Stimulated activated CD8-positive, alpha-beta memory T cell treated with anti-CD3 and anti-CD28 coated beads, Interleukin-2, amount 100 ng/mL, for 1 hour (primary cell): ENCODE results near the gene PDGFRA.

Source experiments
- DNase-seq, 2 donors: peaks; one replicate each; pipeline ENCODE4 v3.0.0-alpha.2; 2020; ENCODE audit warnings: low read depth in 2 of 2

PDGFRA gene

DNA sequence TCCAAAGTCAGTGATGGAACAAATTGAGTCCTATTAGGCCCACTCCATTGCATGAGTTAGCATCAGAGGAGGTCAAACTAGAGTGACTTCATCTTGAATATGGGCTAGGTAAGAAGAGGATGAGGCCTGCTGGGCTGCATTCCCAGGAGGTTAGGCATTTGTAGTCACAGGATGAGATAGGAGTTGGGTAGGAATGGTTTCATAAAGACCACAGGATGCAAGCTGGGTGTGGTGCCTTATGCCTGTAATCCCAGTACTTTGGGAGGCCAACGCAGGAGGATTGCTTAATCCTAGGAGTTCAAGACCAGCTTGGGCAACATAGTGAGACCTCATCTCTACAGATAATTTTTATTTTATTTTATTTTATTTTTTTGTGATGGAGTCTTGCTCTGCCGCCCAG lies 26.8 kb downstream of the PDGFRA start:
- no peak for DNase-seq

DNA sequence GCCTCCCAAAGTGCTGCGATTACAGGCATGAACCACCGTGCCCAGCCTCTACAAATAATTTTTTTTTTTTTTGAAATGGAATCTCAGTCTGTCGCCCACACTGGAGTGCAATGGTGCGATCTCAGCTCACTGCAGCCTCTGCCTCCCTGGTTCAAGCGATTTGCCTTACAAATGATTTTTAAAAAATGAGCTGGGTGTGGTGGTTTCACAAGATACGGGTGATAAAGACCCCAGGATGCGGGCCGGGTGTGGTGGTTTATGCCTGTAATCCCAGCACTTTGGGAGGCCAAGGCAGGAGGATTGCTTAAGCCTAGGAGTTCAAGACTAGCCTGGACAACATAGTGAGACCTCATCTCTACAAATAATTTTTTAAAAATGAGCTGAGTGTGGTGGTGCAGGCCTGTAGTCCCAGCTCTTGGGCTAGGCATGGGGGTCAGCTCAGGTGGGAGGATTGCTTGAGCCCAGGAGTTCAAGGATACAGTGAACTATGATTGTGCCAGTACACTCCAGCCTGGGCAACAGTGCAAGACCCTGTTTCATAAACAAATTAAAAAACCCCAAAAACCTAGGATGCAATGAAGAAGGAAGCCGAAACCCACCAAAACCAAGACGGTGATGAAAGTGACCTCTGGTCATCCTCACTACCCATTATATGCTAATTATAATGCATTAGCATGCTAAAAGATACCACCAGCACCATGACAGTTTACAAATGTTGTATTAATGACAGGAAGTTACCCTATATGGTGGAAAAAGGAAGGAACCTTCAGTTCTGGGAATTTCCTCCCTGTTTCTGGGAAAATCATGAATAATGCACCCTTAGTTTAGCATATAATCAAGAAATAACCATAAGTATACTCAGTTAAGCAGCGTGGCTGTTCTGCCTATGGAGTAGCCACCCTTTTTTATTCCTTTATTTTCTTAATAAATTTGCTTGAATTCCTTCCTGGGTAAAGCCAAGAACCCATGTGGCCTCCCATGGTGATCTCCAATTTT lies 27.7 kb downstream of the PDGFRA start:
- DNase-seq = no peak

- DNase-seq = no peak
Measured at GRCh38 chr4:54265366-54265765, 36.3 kb downstream of the PDGFRA start.

DNA sequence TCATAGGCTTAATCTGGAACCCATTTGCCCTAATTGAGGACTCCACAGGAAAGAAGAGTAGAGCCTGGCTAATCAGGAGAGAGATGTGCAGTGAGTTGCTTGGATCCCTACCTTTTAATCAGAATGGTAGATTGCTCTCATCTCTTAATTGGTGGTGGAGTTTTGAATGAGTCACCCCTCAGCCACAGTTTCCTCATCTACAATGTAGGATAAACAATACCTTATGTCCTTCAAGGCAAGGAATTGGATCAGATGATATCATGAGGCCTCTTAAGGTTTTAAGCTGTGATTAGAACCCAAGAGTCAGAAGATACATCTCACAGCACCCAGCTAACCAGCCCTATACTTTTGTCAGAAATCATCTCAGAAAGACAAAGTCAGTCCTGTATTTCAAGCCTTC lies 39.1 kb downstream of the PDGFRA start:
- DNase-seq = no peak

- DNase-seq = no peak
Measured at GRCh38 chr4:54271464-54271863, 42.4 kb downstream of the PDGFRA start.

DNA sequence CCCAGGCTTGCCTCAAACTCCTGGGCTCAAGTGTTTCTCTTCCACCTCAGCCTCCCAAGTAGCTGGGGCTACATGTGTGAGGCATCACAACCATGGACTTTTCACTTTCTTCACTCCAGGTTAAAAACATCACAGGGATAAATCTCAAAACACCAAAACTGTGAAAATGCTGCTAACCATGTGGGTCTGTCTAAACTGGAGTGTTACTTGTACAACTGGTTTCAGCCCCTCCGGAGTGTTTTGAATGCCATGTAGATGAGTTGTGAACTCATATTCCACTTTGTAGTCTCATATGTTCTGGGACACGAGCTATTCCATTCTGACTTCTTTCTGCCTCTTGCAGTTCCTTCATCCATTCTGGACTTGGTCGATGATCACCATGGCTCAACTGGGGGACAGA lies 43.0 kb downstream of the PDGFRA start:
- DNase-seq = no peak

DNA sequence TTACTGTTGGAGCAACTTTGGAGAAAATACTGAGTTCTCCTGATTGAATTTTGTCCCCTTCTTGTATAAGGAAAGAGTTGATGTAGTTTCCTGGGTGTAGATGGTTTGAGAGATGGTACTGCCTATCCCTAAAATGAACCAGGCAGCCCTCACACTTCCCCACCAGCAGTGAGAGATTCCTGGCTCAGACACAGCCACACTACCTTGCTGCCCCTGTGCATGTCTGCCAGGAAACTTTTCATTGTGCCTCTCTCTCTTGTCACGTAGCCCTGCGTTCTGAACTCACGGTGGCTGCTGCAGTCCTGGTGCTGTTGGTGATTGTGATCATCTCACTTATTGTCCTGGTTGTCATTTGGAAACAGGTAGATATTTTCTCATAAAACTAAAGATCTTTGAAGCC lies 45.2 kb downstream of the PDGFRA start:
- no peak for DNase-seq

DNA sequence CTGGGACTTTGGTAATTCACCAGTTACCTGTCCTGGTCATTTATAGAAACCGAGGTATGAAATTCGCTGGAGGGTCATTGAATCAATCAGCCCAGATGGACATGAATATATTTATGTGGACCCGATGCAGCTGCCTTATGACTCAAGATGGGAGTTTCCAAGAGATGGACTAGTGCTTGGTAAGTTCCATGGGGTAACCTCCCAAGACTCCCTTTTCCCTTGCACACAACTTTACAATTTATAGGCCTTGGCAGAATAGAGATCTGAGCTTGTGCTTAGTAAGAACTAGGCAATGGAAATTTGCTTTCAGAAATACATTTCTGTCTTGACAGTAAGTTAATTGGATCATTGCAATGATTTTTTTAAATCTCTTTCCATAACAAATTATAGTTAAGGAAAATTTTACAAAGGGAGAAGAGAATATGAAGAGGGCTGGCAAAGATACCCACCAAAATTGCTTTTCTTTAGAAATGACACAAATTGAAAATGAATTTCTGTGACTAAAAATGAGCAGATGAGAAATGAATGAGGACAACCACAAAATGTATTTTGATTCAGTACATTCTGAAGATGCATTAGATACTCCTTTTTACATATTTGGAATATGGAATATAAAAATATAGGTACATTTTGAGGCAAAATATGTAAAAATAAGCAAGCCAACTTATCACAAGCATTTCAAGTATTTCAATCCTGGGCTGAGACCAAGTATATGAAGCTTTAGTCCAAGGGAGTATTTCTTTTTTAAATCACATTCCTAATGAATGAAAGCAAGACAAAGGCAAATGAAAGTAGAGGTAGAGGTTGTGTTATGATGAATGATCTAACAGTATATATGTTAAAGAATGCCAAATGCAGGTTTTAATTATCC lies 45.9 kb downstream of the PDGFRA start:
- DNase-seq = no peak

DNA sequence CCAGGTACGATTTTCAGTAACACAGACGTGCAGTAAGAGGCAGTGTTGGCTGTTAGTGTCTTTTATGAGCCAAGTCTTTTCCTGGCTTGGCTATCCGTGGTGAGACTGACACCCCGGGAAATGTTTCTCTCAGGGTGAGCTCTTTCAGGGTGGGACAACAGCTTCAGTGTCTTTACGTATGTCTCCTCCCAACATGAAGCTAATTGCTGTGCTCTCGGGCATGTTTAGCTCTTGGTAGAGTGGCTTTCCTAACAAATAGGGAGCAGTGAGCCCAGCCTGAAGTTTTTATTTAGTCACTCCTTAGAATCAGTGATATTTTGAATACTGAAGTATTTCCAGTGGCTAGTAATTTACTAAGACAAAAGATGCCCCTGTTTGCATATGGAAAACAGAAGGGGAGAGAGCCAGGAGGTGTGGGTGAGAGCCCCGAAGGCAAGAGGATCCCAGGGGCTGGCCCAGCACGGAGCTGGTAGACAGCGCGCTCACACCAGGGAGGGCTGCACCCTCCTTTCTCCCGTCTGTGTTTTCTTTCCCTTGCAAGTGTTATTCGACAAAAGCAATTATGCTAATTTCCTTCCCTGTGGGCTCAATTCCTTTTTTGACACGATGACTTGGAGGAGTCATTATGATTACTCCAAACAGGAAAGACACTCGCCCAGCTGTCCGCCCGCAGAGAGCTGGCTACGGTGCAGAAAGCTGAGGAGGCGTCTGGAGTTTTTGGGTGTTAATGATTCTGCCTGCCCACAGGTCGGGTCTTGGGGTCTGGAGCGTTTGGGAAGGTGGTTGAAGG lies 47.7 kb downstream of the PDGFRA start:
- DNase-seq = no peak

GRCh38 chr4:54277691-54278090 lies 48.6 kb downstream of the PDGFRA start:
- no peak for DNase-seq

DNA sequence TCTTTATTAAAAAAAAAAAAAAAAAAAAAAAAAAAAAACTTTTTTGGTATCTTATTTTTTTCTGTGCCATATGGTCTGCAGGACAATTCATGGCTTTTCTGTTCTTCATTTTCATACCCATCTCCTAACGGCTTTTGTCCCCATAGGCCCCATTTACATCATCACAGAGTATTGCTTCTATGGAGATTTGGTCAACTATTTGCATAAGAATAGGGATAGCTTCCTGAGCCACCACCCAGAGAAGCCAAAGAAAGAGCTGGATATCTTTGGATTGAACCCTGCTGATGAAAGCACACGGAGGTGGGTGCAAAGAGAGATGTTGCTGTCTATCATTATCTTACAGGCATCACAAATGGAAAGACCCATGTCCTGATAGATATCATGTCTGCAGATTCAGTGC lies 49.1 kb downstream of the PDGFRA start:
- no peak for DNase-seq

DNA sequence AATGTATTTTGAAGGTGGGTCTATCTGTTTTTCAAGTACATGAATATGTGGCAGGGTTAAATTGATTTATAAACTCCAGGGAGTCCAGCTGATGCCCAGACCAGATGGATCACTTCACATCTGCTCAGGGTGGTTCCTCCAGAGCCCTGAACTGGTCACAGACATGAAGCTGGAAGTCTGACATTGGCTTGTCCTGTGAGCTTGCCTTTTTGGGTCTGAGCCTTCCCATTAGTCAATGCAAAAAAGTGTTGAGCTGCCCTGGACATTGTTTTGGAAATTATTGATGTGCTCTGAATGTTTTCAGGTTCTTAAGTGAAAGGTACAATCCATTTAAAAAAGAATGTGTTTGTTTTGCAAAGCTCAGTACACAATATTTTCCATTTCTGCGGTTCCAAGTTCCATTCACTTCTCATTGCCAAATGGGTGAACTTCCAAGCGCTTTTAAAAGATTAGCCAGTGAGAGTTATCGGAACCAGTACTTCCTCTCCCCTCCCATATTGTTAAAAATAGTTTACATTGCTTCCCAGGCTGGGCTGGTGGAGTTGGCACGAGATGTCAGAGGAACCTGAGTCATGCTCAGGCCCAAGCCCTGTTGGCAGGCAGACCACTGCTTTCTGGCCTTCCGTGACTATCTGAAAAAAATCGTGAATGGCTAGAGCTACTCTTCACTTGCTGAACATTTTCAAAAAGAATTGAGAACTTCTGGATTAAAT lies 52.1 kb downstream of the PDGFRA start:
- DNase-seq = no peak

GRCh38 chr4:54282837-54283236 lies 53.7 kb downstream of the PDGFRA start:
- DNase-seq = no peak

- no peak for DNase-seq
Measured at GRCh38 chr4:54289316-54289715, 60.2 kb downstream of the PDGFRA start.

- DNase-seq = no peak
Measured at GRCh38 chr4:54290980-54291379, 61.9 kb downstream of the PDGFRA start.

- DNase-seq = no peak
Measured at GRCh38 chr4:54296548-54297203, 67.6 kb downstream of the PDGFRA start.

DNA sequence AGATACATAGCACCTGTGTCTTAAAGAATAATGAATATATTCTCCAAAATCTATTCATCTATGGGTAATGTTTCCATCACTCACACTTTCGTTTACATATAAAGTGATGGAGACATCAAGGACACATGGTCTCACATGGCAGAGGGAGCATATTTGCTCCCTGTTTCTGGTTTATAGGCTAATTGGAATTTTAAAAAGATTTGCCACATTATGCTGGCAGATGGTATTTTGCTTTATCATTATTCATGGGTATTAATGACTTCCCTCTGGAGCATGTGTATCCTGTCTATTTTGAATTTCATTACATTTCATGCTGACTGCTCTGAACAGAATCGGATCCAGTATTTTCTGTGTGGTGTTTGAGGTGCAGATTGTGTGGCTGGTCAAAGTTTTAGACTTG lies 79.0 kb downstream of the PDGFRA start:
- DNase-seq = no peak

DNA sequence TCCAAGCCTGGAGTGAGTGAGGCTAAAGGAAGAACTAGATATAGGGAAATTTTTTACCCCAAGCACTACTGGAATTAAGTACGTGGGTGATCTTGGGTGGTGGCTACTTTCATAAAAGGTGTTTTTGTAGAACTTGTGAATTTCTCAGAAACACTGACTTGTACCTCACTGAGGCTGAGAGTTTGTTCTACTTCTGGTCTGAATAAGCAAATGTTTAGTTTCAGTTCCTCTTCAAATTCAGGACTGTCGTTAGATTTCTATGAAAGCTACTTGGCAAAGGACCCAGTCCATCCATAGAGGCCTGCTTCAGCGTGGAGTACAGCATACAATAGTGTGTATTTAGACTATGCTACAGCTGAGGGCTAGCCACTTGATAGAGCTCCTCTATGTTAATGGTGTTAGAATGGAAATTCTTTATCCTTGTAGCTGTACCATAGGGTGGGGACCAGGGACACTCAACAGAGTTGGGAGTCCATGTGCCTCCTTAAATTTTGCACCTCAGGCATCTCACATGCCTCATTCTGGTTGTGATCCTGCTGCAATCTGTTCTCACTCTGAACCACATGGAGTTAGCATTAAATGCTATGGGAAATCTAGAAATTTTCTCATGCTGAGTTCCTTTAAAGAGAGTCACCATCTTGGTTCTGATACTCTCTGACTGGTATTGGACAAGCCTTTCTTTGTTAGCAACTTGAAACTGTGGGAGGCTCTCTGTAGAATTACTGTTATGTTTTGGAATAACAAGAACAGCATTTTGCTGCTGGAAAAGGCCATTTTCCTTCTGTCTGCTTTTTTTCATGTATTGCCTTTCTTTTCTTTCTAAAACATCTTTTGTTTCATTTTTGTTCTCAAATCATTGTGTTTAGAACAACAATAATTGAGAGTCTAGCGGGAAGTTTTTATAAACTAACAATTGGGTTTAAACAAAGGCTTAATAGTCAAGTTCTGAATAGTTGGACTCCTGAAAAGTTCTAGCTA lies 86.8 kb downstream of the PDGFRA start:
- no peak for DNase-seq

DNA sequence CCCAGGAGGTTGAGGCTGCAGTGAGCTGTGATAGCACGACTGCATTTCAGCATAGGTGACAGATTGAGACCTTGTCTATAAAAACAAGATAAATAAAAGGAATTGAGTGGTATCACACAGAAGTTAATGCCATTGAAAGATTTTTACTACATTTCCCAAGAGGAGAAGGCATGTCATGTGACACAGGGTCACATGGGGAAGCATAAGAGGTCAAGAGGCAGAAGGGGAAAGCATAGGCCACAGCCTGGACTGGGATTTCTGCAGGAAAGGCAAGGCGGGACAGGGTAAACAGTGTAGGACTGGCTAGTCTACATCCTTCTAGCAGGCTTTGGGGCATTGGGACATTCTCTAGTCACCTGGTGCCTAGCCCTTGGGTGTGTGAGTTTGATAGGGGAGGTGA lies 88.6 kb downstream of the PDGFRA start:
- no peak for DNase-seq

- DNase-seq = no peak
Measured at GRCh38 chr4:54318904-54319303, 89.8 kb downstream of the PDGFRA start.
